GM20000 (cell line): ENCODE data around the gene ZSCAN5C.

Source experiments
- DNase-seq: peaks from one replicate; pipeline ENCODE4 v3.0.0; 2012; ENCODE audit warnings: low spot score
- TF ChIP-seq, protein P1 (sequence below): IDR thresholded peaks from 2 replicates; pipeline ENCODE4 v1.5.1; 2012; ENCODE audit warnings: mild to moderate bottlenecking, control low read depth; ENCODE audit errors: extremely low read depth, missing control alignments

The ZSCAN5C gene

DNA sequence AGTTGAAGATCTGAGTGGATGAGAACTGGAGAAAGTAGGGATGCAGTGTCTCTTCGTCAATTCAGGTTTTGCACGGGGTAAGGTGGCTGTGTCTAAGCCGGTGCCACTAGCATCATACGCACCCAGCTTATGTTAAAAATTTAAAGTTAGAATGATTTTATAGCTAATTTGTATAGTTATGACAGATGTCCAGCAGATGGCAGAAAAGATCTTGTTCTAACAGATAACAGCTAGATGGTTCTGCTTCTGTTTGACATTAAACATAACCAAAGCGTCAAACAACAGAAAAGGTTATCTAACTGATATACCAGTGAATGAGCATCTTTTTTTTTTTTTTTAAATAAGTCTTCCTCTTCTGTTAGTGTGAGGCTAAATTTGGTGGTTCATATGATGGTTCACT lies 51.7 kb downstream of the ZSCAN5C start:
- TF ChIP-seq, protein P1, sequence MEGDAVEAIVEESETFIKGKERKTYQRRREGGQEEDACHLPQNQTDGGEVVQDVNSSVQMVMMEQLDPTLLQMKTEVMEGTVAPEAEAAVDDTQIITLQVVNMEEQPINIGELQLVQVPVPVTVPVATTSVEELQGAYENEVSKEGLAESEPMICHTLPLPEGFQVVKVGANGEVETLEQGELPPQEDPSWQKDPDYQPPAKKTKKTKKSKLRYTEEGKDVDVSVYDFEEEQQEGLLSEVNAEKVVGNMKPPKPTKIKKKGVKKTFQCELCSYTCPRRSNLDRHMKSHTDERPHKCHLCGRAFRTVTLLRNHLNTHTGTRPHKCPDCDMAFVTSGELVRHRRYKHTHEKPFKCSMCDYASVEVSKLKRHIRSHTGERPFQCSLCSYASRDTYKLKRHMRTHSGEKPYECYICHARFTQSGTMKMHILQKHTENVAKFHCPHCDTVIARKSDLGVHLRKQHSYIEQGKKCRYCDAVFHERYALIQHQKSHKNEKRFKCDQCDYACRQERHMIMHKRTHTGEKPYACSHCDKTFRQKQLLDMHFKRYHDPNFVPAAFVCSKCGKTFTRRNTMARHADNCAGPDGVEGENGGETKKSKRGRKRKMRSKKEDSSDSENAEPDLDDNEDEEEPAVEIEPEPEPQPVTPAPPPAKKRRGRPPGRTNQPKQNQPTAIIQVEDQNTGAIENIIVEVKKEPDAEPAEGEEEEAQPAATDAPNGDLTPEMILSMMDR = no peak
- peak; percentile 48 for DNase-seq

DNA sequence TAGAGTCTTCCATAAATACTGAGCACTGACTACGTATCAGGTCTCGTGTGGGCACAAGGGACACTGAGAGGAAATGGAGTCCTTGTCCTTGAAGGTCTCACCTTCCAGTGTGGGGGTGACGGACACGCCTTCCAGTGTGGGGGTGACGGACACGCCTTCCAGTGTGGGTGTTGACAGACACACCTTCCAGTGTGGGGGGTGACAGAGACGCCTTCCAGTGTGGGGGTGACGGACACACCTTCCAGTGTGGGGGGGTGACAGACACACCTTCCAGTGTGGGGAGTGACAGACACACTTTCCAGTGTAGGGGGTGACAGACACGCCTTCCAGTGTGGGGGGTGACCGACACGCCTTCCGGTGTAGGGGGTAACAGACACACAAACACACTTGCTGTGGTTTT lies 56.2 kb downstream of the ZSCAN5C start:
- DNase-seq = no peak

More for the DNA sequence above, 56.2 kb downstream of the ZSCAN5C start:
- TF ChIP-seq, protein P1 = no peak
